ENCODE data around the gene EIF3D.

The EIF3D gene

DNA sequence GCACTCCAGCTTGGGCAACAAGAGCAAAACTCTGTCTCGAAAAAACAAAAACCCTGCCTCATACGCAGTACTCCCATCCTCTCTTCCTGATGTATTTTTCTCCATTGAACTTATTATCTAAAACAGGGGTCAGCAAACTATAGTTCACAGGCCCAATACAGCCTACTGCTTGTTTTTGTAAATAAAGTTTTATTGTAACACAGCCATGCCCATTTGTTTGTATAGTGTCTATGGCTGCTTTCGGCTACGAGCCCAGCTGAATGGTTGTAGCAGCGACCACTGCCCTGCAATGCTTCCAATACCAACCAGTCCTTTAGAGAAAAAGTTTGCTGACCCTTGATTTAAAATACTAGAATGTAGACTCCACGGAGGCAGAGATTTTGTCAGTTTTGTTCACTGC, 53.6 kb downstream of the EIF3D start:
- Histone ChIP-seq H3K4me3 (replicated peaks; ENCODE audit: insufficient read depth, low read length) (no peak overlapping the region), H3K27me3 (ENCODE audit: insufficient read depth, poor library complexity, severe bottlenecking) (no peaks in the 10 kb centered on the region), H3K27ac (replicated peaks) (no peak overlapping the region)
- TF ChIP-seq POLR2AphosphoS5 (IDR thresholded peaks at IDR 0.05; ENCODE audit: low read depth) = no peak
- TF ChIP-seq REST (IDR thresholded peaks at IDR 0.05; ENCODE audit: insufficient replicate concordance, low read depth) = no peak
- TF ChIP-seq CTCF (IDR thresholded peaks at IDR 0.05; ENCODE audit: insufficient read depth, low read length) = no peak
- no peak for TF ChIP-seq SPI1 (IDR thresholded peaks at IDR 0.05; ENCODE audit: borderline replicate concordance, low read depth)
- no peak for TF ChIP-seq GABPA (IDR thresholded peaks at IDR 0.05; ENCODE audit: low read depth)
- no peak for DNase-seq (ENCODE audit: low read depth in 1 of 2, low spot score in 1 of 2)

DNA sequence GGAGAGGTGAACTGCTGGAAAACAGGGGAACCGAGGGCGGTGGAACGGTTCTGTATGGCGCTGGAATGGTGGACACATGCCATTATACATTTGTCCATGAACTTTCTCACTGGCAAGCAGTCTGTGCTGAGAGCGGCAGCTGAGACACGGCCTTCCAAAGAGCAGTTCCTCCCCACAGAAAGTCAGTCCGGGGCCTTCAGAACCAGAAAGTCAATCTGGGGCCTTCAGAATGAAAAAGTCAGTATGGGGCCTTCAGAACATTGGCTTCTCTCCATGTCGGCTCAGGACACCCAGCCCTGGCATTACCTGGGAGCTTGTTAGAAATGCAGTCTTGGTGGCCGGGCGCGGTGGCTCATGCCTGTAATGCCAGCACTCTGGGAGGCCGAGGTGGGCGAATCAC, 56.3 kb downstream of the EIF3D start:
- Histone ChIP-seq H3K27ac (replicated peaks) (no peak overlapping the region), H3K4me3 (replicated peaks; ENCODE audit: insufficient read depth, low read length) (no peak overlapping the region), H3K27me3 (ENCODE audit: insufficient read depth, poor library complexity, severe bottlenecking) (no peaks in the 10 kb centered on the region)
- DNase-seq (ENCODE audit: low read depth in 1 of 2, low spot score in 1 of 2) = no peak
- TF ChIP-seq POLR2AphosphoS5 (IDR thresholded peaks at IDR 0.05; ENCODE audit: low read depth) (no peak), CTCF (IDR thresholded peaks at IDR 0.05; ENCODE audit: insufficient read depth, low read length) (no peak), REST (IDR thresholded peaks at IDR 0.05; ENCODE audit: insufficient replicate concordance, low read depth) (no peak), SPI1 (IDR thresholded peaks at IDR 0.05; ENCODE audit: borderline replicate concordance, low read depth) (no peak), GABPA (IDR thresholded peaks at IDR 0.05; ENCODE audit: low read depth) (no peak)

DNA sequence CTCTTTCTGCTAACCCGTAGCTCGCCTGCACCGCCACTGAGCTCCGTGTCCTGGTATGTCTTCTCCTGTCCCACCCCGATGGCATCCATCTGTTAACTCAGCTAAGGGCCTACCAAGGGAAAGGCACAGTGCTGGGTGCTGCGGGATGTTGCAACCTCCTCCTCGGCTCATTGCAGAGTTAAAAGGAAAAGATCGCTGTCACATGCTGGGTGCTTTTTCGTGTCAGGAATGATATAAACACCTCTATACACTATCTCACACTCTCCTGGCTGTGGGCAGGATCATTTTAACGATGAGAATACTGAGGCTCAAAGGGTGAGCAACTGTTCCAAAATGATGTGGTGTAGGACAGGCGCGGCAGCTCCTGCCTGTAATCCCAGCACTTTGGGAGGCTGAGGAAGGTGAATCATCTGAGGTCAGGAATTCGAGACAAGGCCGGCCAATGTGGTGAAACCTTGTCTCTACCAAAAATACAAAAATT, 57.6 kb downstream of the EIF3D start:
- Histone ChIP-seq H3K27ac (replicated peaks) (no peak overlapping the region), H3K4me3 (replicated peaks; ENCODE audit: insufficient read depth, low read length) (no peak overlapping the region), H3K27me3 (ENCODE audit: insufficient read depth, poor library complexity, severe bottlenecking) (no peaks in the 10 kb centered on the region)
- DNase-seq (ENCODE audit: low read depth in 1 of 2, low spot score in 1 of 2) = no peak
- TF ChIP-seq CTCF (IDR thresholded peaks at IDR 0.05; ENCODE audit: insufficient read depth, low read length) = no peak
- no peak for TF ChIP-seq GABPA (IDR thresholded peaks at IDR 0.05; ENCODE audit: low read depth)
- TF ChIP-seq REST (IDR thresholded peaks at IDR 0.05; ENCODE audit: insufficient replicate concordance, low read depth) = no peak
- TF ChIP-seq POLR2AphosphoS5 (IDR thresholded peaks at IDR 0.05; ENCODE audit: low read depth) = 0 out of 2 replicates have a peak, but pooled peaks have one; percentile 22
